SH-SY5Y (cell line): ENCODE measurements around the gene SLC35F1.

Source experiments
- GATA2 ChIP-seq: IDR thresholded peaks from 2 replicates; pipeline ENCODE4 v1.6.1; 2011; ENCODE audit warnings: mild to moderate bottlenecking, low read depth, low read length
- GATA3 ChIP-seq: IDR thresholded peaks from 2 replicates; pipeline ENCODE4 v1.6.1; 2011; ENCODE audit warnings: low read depth, mild to moderate bottlenecking, low read length, moderate library complexity

SLC35F1 gene

GRCh38 chr6:118017301-118017848, 110.3 kb downstream of the SLC35F1 start:
- TF ChIP-seq GATA2 (no peak), GATA3 (no peak)

DNA sequence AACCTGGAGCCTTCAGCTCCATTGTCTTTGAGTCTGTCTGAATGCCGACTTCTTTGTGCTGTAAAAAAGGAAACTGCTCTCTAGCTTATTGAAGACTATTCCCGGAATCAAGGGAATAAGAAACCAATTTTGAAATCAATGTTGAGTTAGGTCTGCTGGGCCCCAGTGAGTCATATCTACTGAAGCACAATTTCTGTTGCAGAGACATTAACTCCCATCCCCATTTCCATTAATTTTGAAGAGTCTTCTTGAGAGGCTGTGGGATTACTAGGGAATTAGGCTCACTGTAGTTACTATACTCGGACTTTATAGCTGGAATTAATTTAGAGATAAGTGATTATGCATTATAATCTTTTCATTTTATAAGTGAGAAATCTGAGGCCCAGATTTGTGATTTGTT, 116.7 kb downstream of the SLC35F1 start:
- TF ChIP-seq GATA2 (no peak), GATA3 (no peak)

- TF ChIP-seq GATA3 (no peak), GATA2 (no peak)
Measured at GRCh38 chr6:118029967-118030366, 122.9 kb downstream of the SLC35F1 start.

- no peak for TF ChIP-seq GATA2
- no peak for TF ChIP-seq GATA3
Measured at GRCh38 chr6:118042855-118043254, 135.8 kb downstream of the SLC35F1 start.

DNA sequence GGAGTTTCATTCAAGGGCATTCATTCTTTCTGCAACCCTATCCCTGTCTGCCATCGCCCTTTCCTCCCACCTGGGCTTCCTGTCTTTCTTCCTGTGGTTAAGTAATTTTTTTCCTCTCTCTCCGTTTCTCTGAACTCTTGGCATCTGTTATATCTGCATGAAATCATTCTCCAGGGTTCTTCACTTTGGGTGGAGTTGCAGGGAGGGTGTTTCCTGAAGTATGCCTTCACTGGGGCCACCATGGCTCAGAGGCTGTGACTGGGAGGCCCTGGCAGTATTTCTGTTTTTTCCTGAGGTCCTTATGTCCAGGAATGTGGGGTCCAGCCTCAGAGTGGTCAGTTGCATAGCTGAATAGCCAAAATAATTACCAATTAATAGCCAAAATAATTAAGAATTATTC, 137.2 kb downstream of the SLC35F1 start:
- TF ChIP-seq GATA3 (no peak), GATA2 (no peak)

DNA sequence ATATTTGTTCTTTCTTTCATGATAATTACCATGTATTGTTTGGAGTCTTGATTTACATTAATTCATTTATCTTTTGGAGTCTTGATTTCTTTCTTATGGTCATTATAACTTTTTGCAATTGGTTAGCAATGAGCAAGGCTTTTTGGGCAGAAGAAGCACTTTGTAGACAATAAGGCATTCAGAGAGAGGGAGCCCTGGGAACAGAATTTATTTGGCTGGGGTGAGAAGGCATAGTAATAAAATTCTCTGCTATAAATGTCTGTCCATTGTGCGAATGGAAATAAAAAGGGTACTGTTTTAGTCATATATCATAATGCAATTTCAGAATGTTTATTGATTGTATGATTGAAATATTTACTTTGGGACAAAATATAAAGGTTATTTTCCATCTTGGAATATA, 147.0 kb downstream of the SLC35F1 start:
- no peak for TF ChIP-seq GATA2
- no peak for TF ChIP-seq GATA3

GRCh38 chr6:118061666-118062065, 154.6 kb downstream of the SLC35F1 start:
- TF ChIP-seq GATA2, result no peak
- no peak for TF ChIP-seq GATA3

DNA sequence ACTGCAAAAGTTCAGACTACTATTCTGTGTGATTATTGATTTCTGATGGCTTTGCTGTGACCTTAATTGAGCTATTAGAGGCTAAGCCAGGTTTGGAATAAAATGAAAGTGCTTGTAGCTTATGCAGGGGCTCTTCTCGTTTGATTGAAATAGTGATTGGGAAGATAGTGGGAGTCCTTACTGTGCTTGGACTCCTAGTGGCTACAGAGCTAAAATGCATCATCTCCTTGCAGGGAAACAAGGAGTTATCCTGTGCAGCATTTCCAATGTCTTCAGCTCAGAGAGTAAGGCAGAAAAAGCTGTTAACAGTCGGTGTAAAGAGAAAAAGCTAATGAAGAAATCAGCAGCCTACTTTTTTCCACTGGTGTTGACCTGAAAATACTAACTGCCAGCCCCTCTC, 173.5 kb downstream of the SLC35F1 start:
- TF ChIP-seq GATA2, result no peak

GRCh38 chr6:118083711-118084110, 176.6 kb downstream of the SLC35F1 start:
- no peak for TF ChIP-seq GATA2
- no peak for TF ChIP-seq GATA3

DNA sequence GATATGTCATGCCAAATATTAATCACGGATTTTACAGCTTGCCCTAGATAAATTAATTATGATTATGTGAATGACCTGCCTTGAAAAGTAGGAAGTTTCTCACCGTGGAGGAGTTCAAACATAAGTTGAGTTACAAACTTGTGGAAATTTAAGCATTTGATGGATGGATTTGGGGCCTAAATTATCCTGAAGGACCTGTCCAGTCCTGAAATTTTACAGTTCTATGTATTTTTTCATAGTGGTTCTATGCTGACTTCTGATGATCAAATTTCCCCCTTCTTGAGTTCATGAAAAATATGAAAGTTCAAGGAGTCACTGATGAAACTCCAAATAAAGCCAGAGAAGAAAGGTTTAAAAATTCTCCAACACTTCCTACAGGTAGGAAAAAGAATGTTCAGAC, 178.6 kb downstream of the SLC35F1 start:
- TF ChIP-seq GATA2 (no peak), GATA3 (no peak)

- TF ChIP-seq GATA3, result no peak
- no peak for TF ChIP-seq GATA2
Measured at GRCh38 chr6:118086159-118086558, 179.1 kb downstream of the SLC35F1 start.

- TF ChIP-seq GATA3, result no peak
Measured at GRCh38 chr6:118092086-118092485, 185.0 kb downstream of the SLC35F1 start.

- no peak for TF ChIP-seq GATA2
- TF ChIP-seq GATA3, result no peak
Measured at GRCh38 chr6:118097576-118097975, 190.5 kb downstream of the SLC35F1 start.

DNA sequence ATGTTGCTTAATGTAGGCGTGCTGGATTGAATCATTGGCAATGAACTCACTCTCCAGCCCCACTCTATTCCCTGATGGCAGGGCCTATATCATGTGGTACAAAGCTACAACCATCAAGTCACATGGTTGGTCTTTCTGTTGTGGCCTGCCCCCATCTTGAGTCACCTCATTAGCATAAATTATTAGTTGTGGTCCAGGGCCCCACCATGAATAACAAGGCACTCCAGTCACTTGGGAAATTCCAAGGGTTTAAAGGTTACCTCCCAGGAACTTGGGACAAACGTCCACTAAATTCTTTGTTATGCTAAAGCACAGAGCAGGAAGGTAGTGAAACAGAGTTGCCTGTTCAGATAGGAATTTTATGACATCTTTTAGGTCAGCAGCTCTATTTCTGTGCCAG, 193.7 kb downstream of the SLC35F1 start:
- TF ChIP-seq GATA2 (no peak), GATA3 (no peak)

DNA sequence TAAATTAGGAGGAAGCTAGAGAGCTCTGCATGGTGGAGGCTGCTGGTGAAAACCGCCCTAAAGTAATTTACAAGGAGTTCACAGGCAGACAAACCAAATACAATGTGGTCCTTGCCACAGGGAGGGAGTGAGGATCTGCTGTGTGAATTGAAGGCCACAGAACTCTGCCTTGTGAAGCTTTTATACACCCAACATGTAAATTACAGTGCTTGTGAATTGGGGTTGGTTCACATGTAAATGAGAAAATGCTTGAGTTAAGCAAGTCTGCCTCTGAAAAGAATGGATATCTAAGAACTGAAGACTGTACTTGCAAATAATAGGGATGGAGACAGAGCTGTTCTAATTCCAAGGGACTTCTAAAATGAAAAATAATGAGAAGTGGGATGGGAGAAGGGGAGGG, 194.2 kb downstream of the SLC35F1 start:
- TF ChIP-seq GATA2 (no peak), GATA3 (no peak)

DNA sequence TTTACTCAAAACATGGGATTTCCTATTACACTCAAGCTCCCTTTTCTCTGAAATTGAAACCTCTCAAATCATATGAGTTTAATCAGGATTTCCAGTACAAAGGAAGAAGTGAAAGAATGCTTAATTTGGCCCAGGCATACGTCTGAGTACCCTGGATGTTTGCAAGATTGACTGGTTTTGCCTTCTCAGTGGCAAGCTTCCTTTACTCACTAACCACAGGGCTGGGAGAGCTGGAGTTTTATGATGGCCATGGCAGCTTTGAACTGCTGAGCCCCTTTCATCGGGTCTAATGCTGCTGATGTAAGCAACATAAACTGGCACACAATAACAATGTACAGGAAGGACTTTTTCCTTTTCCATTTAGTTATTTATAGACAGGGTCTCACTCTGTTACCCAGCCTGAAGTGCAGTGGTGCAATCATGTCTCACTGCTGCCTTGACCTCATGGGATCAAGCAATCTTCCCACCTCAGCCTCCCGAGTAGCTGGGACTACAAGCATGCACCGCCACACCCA, 194.8 kb downstream of the SLC35F1 start:
- no peak for TF ChIP-seq GATA3
- no peak for TF ChIP-seq GATA2
